OCI-LY7 (cell line): ENCODE results near the gene KCNK6. TPM values are rescaled to one million over a fixed set of nuclear protein-coding genes. Genes with fewer than 3 reads are reported as not detected.
A peak's percentile ranks its signal among the peaks of the same experiment; 100 is the strongest.

ENCODE experiments used
- BruUV-seq: library from RNA; stranded (reverse); fragments of 400-500 nt; replicated peaks from 2 replicates; lab custom pipeline; 2021; lab: Mats Ljungman, UMichigan
- CTCF ChIA-PET: fragments of 300-600 bp; sonication (Branson Sonifier 250); formaldehyde crosslinking; loops from one replicate; lab custom pipeline; 2022; ENCODE audit warnings: antibody characterized with exemption; ENCODE audit not compliant: unreplicated experiment; lab: Charles Lee
- POLR2A ChIA-PET: fragments of 300-600 bp; sonication (Branson Sonifier 250); formaldehyde crosslinking; loops from one replicate; lab custom pipeline; 2022; ENCODE audit warnings: antibody characterized with exemption; lab: Charles Lee
- DNase-seq: peaks from one replicate; pipeline ENCODE4 v3.0.0-alpha.2; 2015; ENCODE audit warnings: low spot score
- H2AFZ ChIP-seq: fragments of 200-600 bp; sonication (generic), shearing (Covaris generic); 2 replicates; pipeline ENCODE4 v1.6.1; 2014; ENCODE audit warnings: mild to moderate bottlenecking, antibody characterized with exemption, low read length, moderate library complexity
- H3K27ac ChIP-seq: fragments of 200-600 bp; sonication (generic); 2 replicates; pipeline ENCODE4 v1.5.1; 2014; ENCODE audit warnings: mixed run types, low read depth, mild to moderate bottlenecking, moderate library complexity, low read length, inconsistent platforms; ENCODE audit not compliant: poor library complexity, severe bottlenecking
- H3K36me3 ChIP-seq: fragments of 200-600 bp; sonication (generic); 2 replicates; pipeline ENCODE4 v1.6.1; 2014; ENCODE audit warnings: mild to moderate bottlenecking, antibody characterized with exemption, low read length, moderate library complexity, mixed read lengths; ENCODE audit not compliant: insufficient read depth
- H3K4me1 ChIP-seq: fragments of 200-600 bp; sonication (generic); 2 replicates; pipeline ENCODE4 v1.5.1; 2014; ENCODE audit warnings: mild to moderate bottlenecking, low read length; ENCODE audit not compliant: insufficient read depth, poor library complexity, severe bottlenecking
- H3K4me2 ChIP-seq: fragments of 200-600 bp; sonication (generic); 2 replicates; pipeline ENCODE4 v1.6.1; 2014; ENCODE audit warnings: mild to moderate bottlenecking, low read length
- H3K4me3 ChIP-seq: fragments of 200-600 bp; sonication (generic); 2 replicates; pipeline ENCODE4 v1.5.1; 2014; ENCODE audit warnings: mild to moderate bottlenecking, low read depth, low read length; ENCODE audit not compliant: poor library complexity, severe bottlenecking
- H3K79me2 ChIP-seq: fragments of 200-600 bp; sonication (generic); 2 replicates; pipeline ENCODE4 v1.6.1; 2016; ENCODE audit warnings: low read depth, mild to moderate bottlenecking, low read length, moderate library complexity, mixed read lengths; ENCODE audit not compliant: insufficient read depth
- H3K9me2 ChIP-seq: fragments of 200-600 bp; sonication (generic); 2 replicates; pipeline ENCODE4 v1.6.1; 2016; ENCODE audit warnings: mild to moderate bottlenecking, low read length, mixed read lengths; ENCODE audit not compliant: insufficient read depth
- H3K9me3 ChIP-seq: fragments of 200-600 bp; sonication (generic); 2 replicates; pipeline ENCODE4 v1.6.1; 2014; ENCODE audit warnings: mild to moderate bottlenecking, mixed run types, low read length, mixed read lengths
- H4K20me1 ChIP-seq: fragments of 200-600 bp; sonication (generic); 2 replicates; pipeline ENCODE4 v1.6.1; 2014; ENCODE audit warnings: mild to moderate bottlenecking, antibody characterized with exemption, low read length, moderate library complexity, mixed read lengths; ENCODE audit not compliant: insufficient read depth
- EZH2phosphoT487 ChIP-seq: fragments of 200-600 bp; sonication (generic); IDR thresholded peaks from 2 replicates; pipeline ENCODE4 v1.6.1; 2018; ENCODE audit warnings: low read depth, borderline replicate concordance, mild to moderate bottlenecking, mixed run types, antibody characterized with exemption, low read length, moderate library complexity, mixed read lengths
- intact Hi-C: fragments of 100-400 bp; cut with micrococcal nuclease; formaldehyde crosslinking; loops from one replicate; pipeline ENCODE4 v1.10.0; 2022; ENCODE audit not compliant: unreplicated experiment
- total RNA-seq, 2 experiments: library from RNA; depleted of rRNA in 1 of 2; stranded (reverse); fragments of >200 nt in 1 of 2; shearing (Covaris generic) in 1 of 2; gene quantifications; 2 replicates each; pipeline ENCODE4 v1.2.3, GENCODE V29; 2014 to 2022
- TF ChIP-seq, protein P1 (sequence below): fragments of 200-600 bp; sonication (generic); conservative IDR thresholded peaks from 2 replicates; pipeline ENCODE4 v1.5.1; 2014; ENCODE audit warnings: mild to moderate bottlenecking, antibody characterized with exemption, low read length, moderate library complexity, mixed read lengths

KCNK6 gene
- total RNA-seq, 2 experiments from 2014 or later: 1.7 to 6.9 TPM

DNA sequence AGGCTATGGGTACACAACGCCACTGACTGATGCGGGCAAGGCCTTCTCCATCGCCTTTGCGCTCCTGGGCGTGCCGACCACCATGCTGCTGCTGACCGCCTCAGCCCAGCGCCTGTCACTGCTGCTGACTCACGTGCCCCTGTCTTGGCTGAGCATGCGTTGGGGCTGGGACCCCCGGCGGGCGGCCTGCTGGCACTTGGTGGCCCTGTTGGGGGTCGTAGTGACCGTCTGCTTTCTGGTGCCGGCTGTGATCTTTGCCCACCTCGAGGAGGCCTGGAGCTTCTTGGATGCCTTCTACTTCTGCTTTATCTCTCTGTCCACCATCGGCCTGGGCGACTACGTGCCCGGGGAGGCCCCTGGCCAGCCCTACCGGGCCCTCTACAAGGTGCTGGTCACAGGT lies 6.9 kb downstream of the KCNK6 start:
- DNase-seq: no peak
- H3K9me2 ChIP-seq: no peaks in the 10 kb centered on the region
- no peaks in the 10 kb centered on the region for H3K79me2 ChIP-seq
- H3K4me3 ChIP-seq: no peak overlapping the region
- no peaks in the 10 kb centered on the region for H3K9me3 ChIP-seq
- H2AFZ ChIP-seq: no peak overlapping the region
- POLR2A ChIA-PET: no interaction called here
- peaks cover 6% of the 10 kb centered on the region; the same call in 1 of the 2 replicates for H3K36me3 ChIP-seq
- H3K4me1 ChIP-seq: no peaks in the 10 kb centered on the region
- intact Hi-C loops: no loop called here
- CTCF ChIA-PET: no interaction called here
- no peaks in the 10 kb centered on the region for H4K20me1 ChIP-seq
- no TSS peak for BruUV-seq
- TF ChIP-seq, protein P1, sequence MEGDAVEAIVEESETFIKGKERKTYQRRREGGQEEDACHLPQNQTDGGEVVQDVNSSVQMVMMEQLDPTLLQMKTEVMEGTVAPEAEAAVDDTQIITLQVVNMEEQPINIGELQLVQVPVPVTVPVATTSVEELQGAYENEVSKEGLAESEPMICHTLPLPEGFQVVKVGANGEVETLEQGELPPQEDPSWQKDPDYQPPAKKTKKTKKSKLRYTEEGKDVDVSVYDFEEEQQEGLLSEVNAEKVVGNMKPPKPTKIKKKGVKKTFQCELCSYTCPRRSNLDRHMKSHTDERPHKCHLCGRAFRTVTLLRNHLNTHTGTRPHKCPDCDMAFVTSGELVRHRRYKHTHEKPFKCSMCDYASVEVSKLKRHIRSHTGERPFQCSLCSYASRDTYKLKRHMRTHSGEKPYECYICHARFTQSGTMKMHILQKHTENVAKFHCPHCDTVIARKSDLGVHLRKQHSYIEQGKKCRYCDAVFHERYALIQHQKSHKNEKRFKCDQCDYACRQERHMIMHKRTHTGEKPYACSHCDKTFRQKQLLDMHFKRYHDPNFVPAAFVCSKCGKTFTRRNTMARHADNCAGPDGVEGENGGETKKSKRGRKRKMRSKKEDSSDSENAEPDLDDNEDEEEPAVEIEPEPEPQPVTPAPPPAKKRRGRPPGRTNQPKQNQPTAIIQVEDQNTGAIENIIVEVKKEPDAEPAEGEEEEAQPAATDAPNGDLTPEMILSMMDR: no peak
- TF ChIP-seq EZH2phosphoT487: no peak
- H3K27ac ChIP-seq: no peak overlapping the region
- no peak overlapping the region for H3K4me2 ChIP-seq

DNA sequence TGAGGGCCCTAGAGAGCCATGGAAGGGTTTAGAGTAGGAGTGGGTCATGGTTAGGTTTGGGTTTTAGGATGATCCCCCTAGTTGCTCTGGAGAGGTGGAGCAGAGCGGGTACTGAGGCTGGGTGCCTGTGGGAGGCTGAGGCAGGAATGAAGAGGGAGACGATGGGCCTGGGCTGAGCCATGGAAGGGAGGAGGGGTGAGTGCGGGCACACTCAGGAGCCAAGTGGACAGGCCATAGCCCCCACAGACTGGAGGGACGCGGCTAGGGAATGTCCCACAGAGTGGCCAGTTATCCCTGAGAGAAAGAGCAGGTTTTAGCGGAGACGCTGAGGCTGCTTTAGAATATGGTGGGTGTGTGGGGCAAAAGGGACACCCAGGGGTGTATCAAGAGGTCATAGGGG lies 10.0 kb downstream of the KCNK6 start:
- CTCF ChIA-PET: no interaction called here
- TF ChIP-seq EZH2phosphoT487: no peak
- TF ChIP-seq, protein P1: no peak
- TSS peak; percentile 51 for BruUV-seq
- no peak for DNase-seq
- no peak overlapping the region for H2AFZ ChIP-seq
- POLR2A ChIA-PET: no interaction called here
- intact Hi-C loops: no loop called here
- H3K4me2 ChIP-seq: no peak overlapping the region
- H3K9me3 ChIP-seq: no peaks in the 10 kb centered on the region
- no peak overlapping the region for H3K27ac ChIP-seq
- no peak overlapping the region for H3K4me3 ChIP-seq
- H3K4me1 ChIP-seq: no peaks in the 10 kb centered on the region
- no peaks in the 10 kb centered on the region for H3K79me2 ChIP-seq
- no peaks in the 10 kb centered on the region for H4K20me1 ChIP-seq
- H3K9me2 ChIP-seq: no peaks in the 10 kb centered on the region
- H3K36me3 ChIP-seq: peaks cover 6% of the 10 kb centered on the region; the same call in 1 of the 2 replicates

DNA sequence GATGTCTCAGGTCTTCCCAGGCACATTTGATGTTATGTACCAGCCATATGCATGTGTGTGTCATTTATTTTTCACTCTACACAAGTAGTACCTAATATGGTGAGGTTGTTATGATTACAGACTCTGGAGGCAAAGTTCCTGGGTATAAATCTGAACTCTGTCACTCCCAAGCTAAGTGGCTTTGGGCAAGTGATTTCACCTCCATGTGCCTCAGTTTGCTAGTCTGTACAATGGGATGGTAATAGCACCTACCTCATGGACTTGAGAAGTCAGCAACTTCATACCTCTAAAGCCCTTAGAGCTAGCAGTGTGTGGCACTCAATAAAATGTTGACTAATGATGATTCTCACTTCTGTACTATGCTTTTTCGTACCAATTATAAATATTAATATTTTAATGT lies 12.1 kb downstream of the KCNK6 start:
- DNase-seq: no peak
- intact Hi-C loops: no loop called here
- peaks cover 6% of the 10 kb centered on the region; the same call in 1 of the 2 replicates for H3K36me3 ChIP-seq
- no peaks in the 10 kb centered on the region for H3K9me3 ChIP-seq
- ChIA-PET POLR2A (interaction anchor here (1.1 kb wide), 1 partner anchor 42 kb away, joined by 3 read pairs; the partner anchor contains the start of gene PSMD8), CTCF (no interaction called here)
- H3K4me2 ChIP-seq: no peak overlapping the region
- no peaks in the 10 kb centered on the region for H3K9me2 ChIP-seq
- H3K27ac ChIP-seq: no peak overlapping the region
- no peak for TF ChIP-seq EZH2phosphoT487
- TF ChIP-seq, protein P1: no peak
- no peak overlapping the region for H3K4me3 ChIP-seq
- no peaks in the 10 kb centered on the region for H3K4me1 ChIP-seq
- no peaks in the 10 kb centered on the region for H3K79me2 ChIP-seq
- no peak overlapping the region for H2AFZ ChIP-seq
- H4K20me1 ChIP-seq: no peaks in the 10 kb centered on the region
- BruUV-seq: no TSS peak
